PC-9 (cell line): ENCODE results near the gene NDUFAF8.

Experiments
- EZH2 ChIP-seq: fragments of 200-600 bp; sonication (generic); IDR thresholded peaks from 2 replicates; pipeline ENCODE4 v1.8.0; 2017; ENCODE audit warnings: antibody characterized with exemption, low read depth
- TF ChIP-seq, protein P1 (sequence below): fragments of 200-600 bp; sonication (generic); conservative IDR thresholded peaks from 2 replicates; pipeline ENCODE4 v1.6.1; 2017; ENCODE audit warnings: mixed run types, antibody characterized with exemption, mild to moderate bottlenecking, moderate library complexity

DNA sequence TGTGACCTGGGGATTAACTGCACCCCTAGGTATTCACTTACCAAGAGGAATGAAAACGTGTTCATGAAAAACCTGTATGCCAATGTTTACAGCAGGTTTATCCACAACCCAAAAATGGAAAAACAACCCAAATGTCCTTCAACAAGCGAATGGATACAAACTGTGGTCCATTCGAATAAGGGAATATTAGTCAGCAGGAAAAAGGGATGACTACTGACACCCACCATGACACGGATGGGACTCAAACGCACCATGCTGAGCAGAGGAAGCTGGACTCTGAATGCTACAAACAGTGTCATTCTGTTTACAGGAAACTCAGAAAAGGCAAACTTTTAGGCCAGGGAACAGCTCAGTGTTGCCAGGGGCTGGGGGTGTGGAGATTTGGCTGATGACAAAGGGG is 51.1 kb downstream of the NDUFAF8 start:
- no peak for TF ChIP-seq EZH2
- TF ChIP-seq, protein P1, sequence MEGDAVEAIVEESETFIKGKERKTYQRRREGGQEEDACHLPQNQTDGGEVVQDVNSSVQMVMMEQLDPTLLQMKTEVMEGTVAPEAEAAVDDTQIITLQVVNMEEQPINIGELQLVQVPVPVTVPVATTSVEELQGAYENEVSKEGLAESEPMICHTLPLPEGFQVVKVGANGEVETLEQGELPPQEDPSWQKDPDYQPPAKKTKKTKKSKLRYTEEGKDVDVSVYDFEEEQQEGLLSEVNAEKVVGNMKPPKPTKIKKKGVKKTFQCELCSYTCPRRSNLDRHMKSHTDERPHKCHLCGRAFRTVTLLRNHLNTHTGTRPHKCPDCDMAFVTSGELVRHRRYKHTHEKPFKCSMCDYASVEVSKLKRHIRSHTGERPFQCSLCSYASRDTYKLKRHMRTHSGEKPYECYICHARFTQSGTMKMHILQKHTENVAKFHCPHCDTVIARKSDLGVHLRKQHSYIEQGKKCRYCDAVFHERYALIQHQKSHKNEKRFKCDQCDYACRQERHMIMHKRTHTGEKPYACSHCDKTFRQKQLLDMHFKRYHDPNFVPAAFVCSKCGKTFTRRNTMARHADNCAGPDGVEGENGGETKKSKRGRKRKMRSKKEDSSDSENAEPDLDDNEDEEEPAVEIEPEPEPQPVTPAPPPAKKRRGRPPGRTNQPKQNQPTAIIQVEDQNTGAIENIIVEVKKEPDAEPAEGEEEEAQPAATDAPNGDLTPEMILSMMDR: no peak
